Measurements from ENCODE around the gene PPTC7.

- TF ChIP-seq CTCF (IDR thresholded peaks at IDR 0.05; ENCODE audit: borderline replicate concordance, extremely low read depth, low read length, poor library complexity, severe bottlenecking) (no peak), EZH2 (IDR thresholded peaks at IDR 0.05; ENCODE audit: borderline replicate concordance, low read depth, low read length, severe bottlenecking) (no peak)
Observed at GRCh38 chr12:110530511-110530910, 52.6 kb downstream of the PPTC7 start.
